Erythroblast (primary cell): Measurements from ENCODE around the gene KCTD16.

ENCODE experiments used
- GATA1 ChIP-seq: IDR thresholded peaks from 2 replicates; pipeline ENCODE4 v1.6.1; 2011; ENCODE audit warnings: low read depth, mild to moderate bottlenecking, control low read depth, low read length, moderate library complexity
- POLR2A ChIP-seq: IDR thresholded peaks from 2 replicates; pipeline ENCODE4 v1.6.1; 2011; ENCODE audit warnings: mild to moderate bottlenecking, low read length

GRCh38 chr5:144142139-144142823 lies 28.4 kb upstream of the KCTD16 start:
- TF ChIP-seq POLR2A (no peak), GATA1 (no peak)
